Measurements from ENCODE around the gene CEACAM16. TPM values are rescaled to one million over a fixed set of nuclear protein-coding genes. Genes with fewer than 3 reads are reported as not detected.

Gene CEACAM16
- total RNA-seq, 4 donors from 2014 or later: not detected

GRCh38 chr19:44671400-44671799 is 27.6 kb upstream of the CEACAM16 start, which contains the start of gene CEACAM19:
Gene CEACAM19 (plus strand): TSS chr19:44671482. CDS start chr19:44671932, 450 bp downstream.
- Histone ChIP-seq H3K9me3 (no peaks in the 10 kb centered on the region), H3K4me1 (no peaks in the 10 kb centered on the region), H3K27me3 (no peaks in the 10 kb centered on the region), H3K4me3 (no peak within 1 kb of the TSS), H3K36me3 (peaks cover 0 to 4% (median 0%) of the 10 kb centered on the region in 3 donors), H3K27ac (no peak within 1 kb of the TSS)
- no peak for DNase-seq
- TF ChIP-seq POLR2A (IDR thresholded peaks at IDR 0.05): no peak
- TF ChIP-seq CTCF (IDR thresholded peaks at IDR 0.05): no peak

- TF ChIP-seq POLR2A (IDR thresholded peaks at IDR 0.05) (no peak), CTCF (IDR thresholded peaks at IDR 0.05) (no peak)
- H3K27me3 ChIP-seq: no peaks in the 10 kb centered on the region
- H3K4me3 ChIP-seq: no peak overlapping the region
- DNase-seq: no peak
- no peaks in the 10 kb centered on the region for H3K4me1 ChIP-seq
- no peaks in the 10 kb centered on the region for H3K9me3 ChIP-seq
- H3K27ac ChIP-seq: no peak overlapping the region
- peaks cover 0 to 4% (median 0%) of the 10 kb centered on the region in 3 donors for H3K36me3 ChIP-seq
These were observed 26.7 kb upstream of the CEACAM16 start for GRCh38 chr19:44672226-44672625.

- Histone ChIP-seq H3K27me3 (no peaks in the 10 kb centered on the region), H3K36me3 (peaks cover 0 to 4% (median 0%) of the 10 kb centered on the region in 3 donors), H3K4me1 (no peaks in the 10 kb centered on the region), H3K9me3 (no peaks in the 10 kb centered on the region), H3K27ac (no peak overlapping the region), H3K4me3 (no peak overlapping the region)
- TF ChIP-seq POLR2A (IDR thresholded peaks at IDR 0.05) (no peak), CTCF (IDR thresholded peaks at IDR 0.05) (no peak)
- no peak for DNase-seq
These were observed 25.4 kb upstream of the CEACAM16 start for GRCh38 chr19:44673510-44673909.

DNA sequence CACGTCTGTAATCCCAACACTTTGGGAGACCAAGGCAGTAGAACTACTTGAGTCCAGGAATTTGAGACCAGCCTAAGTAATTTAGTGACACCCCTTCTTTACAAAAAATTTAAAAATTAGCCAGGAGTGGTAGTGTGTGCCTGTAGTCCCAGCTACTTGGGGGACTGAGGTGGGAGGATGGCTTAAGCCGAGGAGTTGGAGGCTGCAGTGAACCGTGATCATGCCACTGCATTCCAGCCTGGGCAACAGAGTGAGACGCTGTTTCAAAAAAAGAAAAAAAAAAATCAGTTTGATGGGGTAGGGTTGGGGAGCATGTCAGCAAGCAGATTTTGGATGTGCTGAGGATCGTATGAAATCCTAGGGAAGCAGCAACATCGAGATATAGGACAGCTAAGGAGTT is 23.4 kb upstream of the CEACAM16 start:
- TF ChIP-seq POLR2A (IDR thresholded peaks at IDR 0.05) (no peak), CTCF (IDR thresholded peaks at IDR 0.05) (no peak)
- Histone ChIP-seq H3K4me3 (no peak overlapping the region), H3K9me3 (no peaks in the 10 kb centered on the region), H3K36me3 (peaks cover 0 to 4% (median 0%) of the 10 kb centered on the region in 3 donors), H3K27me3 (no peaks in the 10 kb centered on the region), H3K27ac (no peak overlapping the region), H3K4me1 (no peaks in the 10 kb centered on the region)
- DNase-seq: no peak

DNA sequence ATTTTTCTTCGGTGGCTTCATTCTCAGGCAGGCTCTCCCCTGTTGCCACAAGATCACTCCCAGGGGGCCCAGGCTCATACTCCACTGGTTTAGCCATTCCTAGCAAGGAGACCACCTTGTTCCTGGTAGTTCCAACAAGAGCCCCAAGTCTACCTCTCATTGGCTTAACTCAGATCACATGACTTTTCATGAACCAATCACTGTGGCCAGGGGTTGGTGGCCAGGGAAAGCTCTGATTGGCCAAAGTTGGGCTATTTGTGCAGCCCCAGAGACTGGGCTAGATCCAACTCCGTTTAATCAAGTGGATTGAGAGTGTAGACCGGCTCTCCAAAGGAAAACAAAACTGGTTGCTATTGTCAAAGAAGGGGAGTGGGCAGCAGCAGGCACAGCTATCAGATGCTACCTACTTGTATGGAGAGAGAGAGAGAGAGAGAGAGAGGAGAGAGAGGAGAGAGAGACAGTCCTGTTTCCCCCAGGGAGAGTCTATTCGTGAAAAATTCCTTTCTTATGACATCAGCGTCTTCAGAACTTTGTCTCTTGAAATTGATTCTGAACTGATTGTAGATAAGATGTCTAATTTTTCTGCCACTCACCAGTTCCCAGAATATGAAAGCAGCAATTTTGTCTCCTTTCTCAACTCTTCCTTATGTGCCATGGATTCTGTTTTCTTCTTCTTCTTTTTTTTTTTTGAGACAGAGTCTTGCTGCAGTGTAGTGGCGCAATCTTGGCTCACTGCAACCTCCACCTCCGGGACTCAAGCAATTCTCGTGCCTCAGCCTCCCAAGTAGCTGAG is 21.7 kb upstream of the CEACAM16 start:
- Histone ChIP-seq H3K27ac (no peak overlapping the region), H3K27me3 (no peaks in the 10 kb centered on the region), H3K9me3 (no peaks in the 10 kb centered on the region), H3K4me1 (peaks cover 0 to 10% (median 0%) of the 10 kb centered on the region in 4 donors), H3K4me3 (no peak overlapping the region), H3K36me3 (peaks cover 0 to 4% (median 0%) of the 10 kb centered on the region in 3 donors)
- no peak for DNase-seq
- TF ChIP-seq POLR2A (IDR thresholded peaks at IDR 0.05) (no peak), CTCF (IDR thresholded peaks at IDR 0.05) (no peak)

Data from Peyer's patch (tissue), 4 donors.